Astrocyte of the spinal cord (primary cell): Measurements from ENCODE around the gene S100Z.
A peak's percentile ranks its signal among the peaks of the same experiment; 100 is the strongest.

Source experiments
- DNase-seq: peaks from one replicate; pipeline ENCODE4 v3.0.0; 2011; ENCODE audit warnings: low read depth, low spot score
- H3K4me3 ChIP-seq: 2 replicates; pipeline ENCODE4 v1.5.1; 2011; ENCODE audit warnings: low read depth, mild to moderate bottlenecking, low read length, moderate library complexity
- CTCF ChIP-seq: IDR thresholded peaks from 2 replicates; pipeline ENCODE4 v1.5.1; 2012; ENCODE audit warnings: low read depth, mild to moderate bottlenecking, low read length, inconsistent platforms
- in situ Hi-C: cut with HindIII; loops from 2 replicates; pipeline ENCODE4 v1.10.0; 2017; ENCODE audit warnings: low sequenced_read_pairs

Gene S100Z

GRCh38 chr5:76849419-76850291 lies at the start of gene S100Z:
Gene S100Z (plus strand): TSS chr5:76850014. CDS start chr5:76875360, 25,346 bp downstream.
- in situ Hi-C loops, result no loop called here
- no peak within 1 kb of the TSS for H3K4me3 ChIP-seq
- TF ChIP-seq CTCF, result no peak
- DNase-seq, result no peak

- no peak for DNase-seq
- in situ Hi-C loops, result loop anchor here (25.0 kb wide), 2 partner anchors 88 to 188 kb away; partner anchors contain the start of genes F2R and F2RL2
- no peak for TF ChIP-seq CTCF
- no peak overlapping the region for H3K4me3 ChIP-seq
Observed at GRCh38 chr5:76800579-76800978, 49.2 kb upstream of the S100Z start.

- in situ Hi-C loops, result loop anchor here (25.0 kb wide), 2 partner anchors 89 to 189 kb away; partner anchors contain the start of genes F2R and F2RL2
- peak; percentile 85 for DNase-seq
- TF ChIP-seq CTCF, result no peak
- no peak overlapping the region for H3K4me3 ChIP-seq
Observed at GRCh38 chr5:76801159-76801802, 48.5 kb upstream of the S100Z start.

GRCh38 chr5:76801803-76802195 lies 48.0 kb upstream of the S100Z start:
- TF ChIP-seq CTCF, result no peak
- in situ Hi-C loops, result loop anchor here (25.0 kb wide), 2 partner anchors 89 to 189 kb away; partner anchors contain the start of genes F2R and F2RL2
- H3K4me3 ChIP-seq, result no peak overlapping the region
- no peak for DNase-seq

- peak; percentile 90 for DNase-seq
- no peak overlapping the region for H3K4me3 ChIP-seq
- in situ Hi-C loops, result loop anchor here (25.0 kb wide), 2 partner anchors 92 to 192 kb away; partner anchors contain the start of genes F2R and F2RL2
- TF ChIP-seq CTCF, result no peak
Observed at GRCh38 chr5:76804266-76804665, 45.5 kb upstream of the S100Z start.

- in situ Hi-C loops, result loop anchor here (25.0 kb wide), 2 partner anchors 94 to 194 kb away; partner anchors contain the start of genes F2R and F2RL2
- TF ChIP-seq CTCF, result no peak
- H3K4me3 ChIP-seq, result no peak overlapping the region
- peak; percentile 99 for DNase-seq
Observed at GRCh38 chr5:76805821-76806505, 43.9 kb upstream of the S100Z start.
